ENCODE results near the gene TBCD. TPM values are rescaled to one million over a fixed set of nuclear protein-coding genes. Genes with fewer than 3 reads are reported as not detected.

Gene TBCD
- total RNA-seq, 1 experiment from 2014 or later = 129 TPM

- TF ChIP-seq, protein P1, sequence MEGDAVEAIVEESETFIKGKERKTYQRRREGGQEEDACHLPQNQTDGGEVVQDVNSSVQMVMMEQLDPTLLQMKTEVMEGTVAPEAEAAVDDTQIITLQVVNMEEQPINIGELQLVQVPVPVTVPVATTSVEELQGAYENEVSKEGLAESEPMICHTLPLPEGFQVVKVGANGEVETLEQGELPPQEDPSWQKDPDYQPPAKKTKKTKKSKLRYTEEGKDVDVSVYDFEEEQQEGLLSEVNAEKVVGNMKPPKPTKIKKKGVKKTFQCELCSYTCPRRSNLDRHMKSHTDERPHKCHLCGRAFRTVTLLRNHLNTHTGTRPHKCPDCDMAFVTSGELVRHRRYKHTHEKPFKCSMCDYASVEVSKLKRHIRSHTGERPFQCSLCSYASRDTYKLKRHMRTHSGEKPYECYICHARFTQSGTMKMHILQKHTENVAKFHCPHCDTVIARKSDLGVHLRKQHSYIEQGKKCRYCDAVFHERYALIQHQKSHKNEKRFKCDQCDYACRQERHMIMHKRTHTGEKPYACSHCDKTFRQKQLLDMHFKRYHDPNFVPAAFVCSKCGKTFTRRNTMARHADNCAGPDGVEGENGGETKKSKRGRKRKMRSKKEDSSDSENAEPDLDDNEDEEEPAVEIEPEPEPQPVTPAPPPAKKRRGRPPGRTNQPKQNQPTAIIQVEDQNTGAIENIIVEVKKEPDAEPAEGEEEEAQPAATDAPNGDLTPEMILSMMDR (conservative IDR thresholded peaks at IDR 0.05) = no peak
- Histone ChIP-seq H2BK20ac (ENCODE audit: low read depth, low read length, poor library complexity, severe bottlenecking) (no peak overlapping the region), H3K9me3 (ENCODE audit: control insufficient read depth, low read depth, low read length) (peaks cover 56% of the 10 kb centered on the region), H4K8ac (replicated peaks; ENCODE audit: insufficient read length, low read depth, low read length) (no peak overlapping the region), H3K14ac (ENCODE audit: insufficient read depth, low read length) (no peak overlapping the region), H3K4me1 (ENCODE audit: insufficient read depth, low read length) (no peaks in the 10 kb centered on the region), H3K4me2 (ENCODE audit: insufficient read depth, insufficient read length, low read length) (no peak overlapping the region), H3K27me3 (ENCODE audit: insufficient read depth, low read length) (no peaks in the 10 kb centered on the region), H2BK12ac (ENCODE audit: insufficient read length, low read depth, low read length) (no peak overlapping the region), H3K9ac (ENCODE audit: extremely low read depth, insufficient read length, low read length) (no peak overlapping the region), H3K27ac (ENCODE audit: insufficient read length, low read depth, low read length) (no peak overlapping the region), H2AK5ac (ENCODE audit: insufficient read length, low read length) (no peak overlapping the region), H4K91ac (ENCODE audit: insufficient read length, low read depth, low read length) (no peak overlapping the region), H4K5ac (ENCODE audit: insufficient read length, low read depth, low read length) (no peak overlapping the region), H4K20me1 (ENCODE audit: control insufficient read depth, insufficient read depth, insufficient read length) (no peaks in the 10 kb centered on the region), H3K23ac (ENCODE audit: insufficient read length, low read depth, low read length) (no peak overlapping the region), H2BK120ac (ENCODE audit: low read depth, low read length, poor library complexity, severe bottlenecking) (no peak overlapping the region), H3K23me2 (ENCODE audit: insufficient read length, low read depth, low read length, poor library complexity, severe bottlenecking) (no peaks in the 10 kb centered on the region), H3T11ph (ENCODE audit: low read length) (no peak overlapping the region), H3K56ac (ENCODE audit: insufficient read length, low read depth, low read length) (no peak overlapping the region), H3K4ac (ENCODE audit: low read depth, low read length) (no peak overlapping the region), H2BK5ac (ENCODE audit: insufficient read length, low read length) (no peak overlapping the region), H2AFZ (ENCODE audit: low read length) (no peak overlapping the region), H3K79me2 (ENCODE audit: insufficient read depth, low read length) (no peaks in the 10 kb centered on the region), H2BK15ac (ENCODE audit: low read depth, low read length) (no peak overlapping the region), H3K18ac (ENCODE audit: insufficient read length, low read depth, low read length) (no peak overlapping the region), H3K79me1 (ENCODE audit: insufficient read depth, low read depth, low read length, poor library complexity, severe bottlenecking) (no peaks in the 10 kb centered on the region)
- Mint-ChIP-seq H3K27me3 (ENCODE audit: low read depth) (peaks cover 7% of the 10 kb centered on the region), H3K9me3 (peaks cover 59 to 66% of the 10 kb centered on the region in 2 experiments), H3K4me1 (no peaks in the 10 kb centered on the region), H3K36me3 (ENCODE audit: insufficient read depth in 1 of 3, low read depth in 3 of 3) (peaks cover 81 to 93% (median 92%) of the 10 kb centered on the region in 3 experiments), H3K27ac (no peak overlapping the region), H3K4me3 (no peak overlapping the region)
- no peak for DNase-seq
- WGBS (ENCODE audit: extremely low coverage, insufficient read length, low lambda C conversion rate) = no CpG with 5 or more reads among the region's 7 CpGs
Measured at GRCh38 chr17:82943339-82943738, 191.5 kb downstream of the TBCD start.
